GM10266 (cell line): ENCODE measurements around the gene SECTM1.
"Not testable (repeated sequence)": the region's sequence is repeated elsewhere in the genome, so short reads cannot be mapped to it uniquely, and the experiment has no call there.

ENCODE experiments used
- DNase-seq: peaks from one replicate; pipeline ENCODE4 v3.0.0; 2012; ENCODE audit errors: extremely low spot score
- TF ChIP-seq, protein P1 (sequence below): IDR thresholded peaks from 2 replicates; pipeline ENCODE4 v1.5.1; 2012; ENCODE audit warnings: mild to moderate bottlenecking, low read depth; ENCODE audit not compliant: control insufficient read depth, insufficient read depth; ENCODE audit errors: missing control alignments

SECTM1 gene

DNA sequence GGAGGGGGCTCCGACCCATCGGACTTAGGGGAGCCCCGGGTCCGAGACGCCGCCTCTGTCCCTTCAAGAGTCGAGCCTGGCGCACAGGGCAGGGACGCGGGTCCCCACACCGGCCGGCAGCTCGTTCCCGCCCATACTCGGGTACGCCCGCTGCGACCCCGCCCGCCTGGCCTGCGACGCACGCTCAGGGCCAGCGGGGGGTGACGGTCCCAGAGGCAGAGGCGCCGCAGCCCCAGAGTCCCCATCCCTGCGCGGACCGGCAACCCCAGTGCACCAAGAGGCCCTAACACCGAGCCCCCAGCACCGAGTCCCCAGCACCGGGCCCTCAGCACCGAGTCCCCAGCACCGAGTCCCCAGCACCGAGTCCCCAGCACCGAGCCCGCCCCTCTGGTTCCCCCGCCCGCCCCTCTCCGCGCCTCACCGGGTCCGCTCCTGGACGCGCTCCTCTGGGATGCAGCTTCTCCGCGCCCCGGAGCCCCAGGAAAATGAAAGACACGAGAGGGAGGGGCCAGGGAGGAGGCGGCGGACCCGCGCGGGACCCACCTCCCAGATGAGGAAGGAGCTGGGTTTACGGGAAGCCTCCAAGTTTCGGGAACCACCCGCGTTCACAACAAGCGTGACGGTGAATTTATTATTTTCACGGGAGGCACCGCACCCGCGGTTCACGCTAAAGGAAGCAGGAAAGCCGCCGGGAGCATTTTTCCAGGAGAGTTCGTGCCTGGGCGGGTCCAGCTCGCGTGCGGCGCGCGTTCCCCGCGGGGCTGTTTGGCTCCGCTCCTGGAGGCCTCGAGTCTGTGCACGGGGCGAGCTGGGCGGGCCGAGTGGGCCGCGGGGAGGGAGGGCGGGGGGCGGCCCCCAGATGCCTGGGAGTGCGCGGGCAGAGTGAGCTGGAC lies at the start of gene SECTM1:
SECTM1 (minus strand) TSS at position 488 of the 893 bp plus-strand sequence. CDS start 6,526 bp downstream, outside the sequence.
- TF ChIP-seq, protein P1, sequence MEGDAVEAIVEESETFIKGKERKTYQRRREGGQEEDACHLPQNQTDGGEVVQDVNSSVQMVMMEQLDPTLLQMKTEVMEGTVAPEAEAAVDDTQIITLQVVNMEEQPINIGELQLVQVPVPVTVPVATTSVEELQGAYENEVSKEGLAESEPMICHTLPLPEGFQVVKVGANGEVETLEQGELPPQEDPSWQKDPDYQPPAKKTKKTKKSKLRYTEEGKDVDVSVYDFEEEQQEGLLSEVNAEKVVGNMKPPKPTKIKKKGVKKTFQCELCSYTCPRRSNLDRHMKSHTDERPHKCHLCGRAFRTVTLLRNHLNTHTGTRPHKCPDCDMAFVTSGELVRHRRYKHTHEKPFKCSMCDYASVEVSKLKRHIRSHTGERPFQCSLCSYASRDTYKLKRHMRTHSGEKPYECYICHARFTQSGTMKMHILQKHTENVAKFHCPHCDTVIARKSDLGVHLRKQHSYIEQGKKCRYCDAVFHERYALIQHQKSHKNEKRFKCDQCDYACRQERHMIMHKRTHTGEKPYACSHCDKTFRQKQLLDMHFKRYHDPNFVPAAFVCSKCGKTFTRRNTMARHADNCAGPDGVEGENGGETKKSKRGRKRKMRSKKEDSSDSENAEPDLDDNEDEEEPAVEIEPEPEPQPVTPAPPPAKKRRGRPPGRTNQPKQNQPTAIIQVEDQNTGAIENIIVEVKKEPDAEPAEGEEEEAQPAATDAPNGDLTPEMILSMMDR = no peak
- DNase-seq = no peak

DNA sequence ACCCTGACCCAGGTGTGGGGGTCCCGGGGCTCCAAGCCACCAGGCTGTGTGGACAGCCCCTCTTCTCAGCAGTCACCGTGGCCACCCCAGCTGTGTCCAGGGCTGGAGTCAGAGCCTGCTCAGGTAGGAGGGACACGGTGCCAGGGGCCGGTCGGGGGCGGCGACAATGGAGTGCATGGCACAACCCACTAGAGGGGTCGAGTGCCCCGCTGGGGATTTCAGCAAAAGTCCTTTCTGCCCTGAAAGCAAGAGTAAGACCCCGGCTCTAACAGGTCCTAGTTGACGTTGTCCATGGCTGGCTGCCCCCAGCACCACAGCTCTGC lies 49.3 kb upstream of the SECTM1 start:
- TF ChIP-seq, protein P1 = no peak
- DNase-seq = no peak

DNA sequence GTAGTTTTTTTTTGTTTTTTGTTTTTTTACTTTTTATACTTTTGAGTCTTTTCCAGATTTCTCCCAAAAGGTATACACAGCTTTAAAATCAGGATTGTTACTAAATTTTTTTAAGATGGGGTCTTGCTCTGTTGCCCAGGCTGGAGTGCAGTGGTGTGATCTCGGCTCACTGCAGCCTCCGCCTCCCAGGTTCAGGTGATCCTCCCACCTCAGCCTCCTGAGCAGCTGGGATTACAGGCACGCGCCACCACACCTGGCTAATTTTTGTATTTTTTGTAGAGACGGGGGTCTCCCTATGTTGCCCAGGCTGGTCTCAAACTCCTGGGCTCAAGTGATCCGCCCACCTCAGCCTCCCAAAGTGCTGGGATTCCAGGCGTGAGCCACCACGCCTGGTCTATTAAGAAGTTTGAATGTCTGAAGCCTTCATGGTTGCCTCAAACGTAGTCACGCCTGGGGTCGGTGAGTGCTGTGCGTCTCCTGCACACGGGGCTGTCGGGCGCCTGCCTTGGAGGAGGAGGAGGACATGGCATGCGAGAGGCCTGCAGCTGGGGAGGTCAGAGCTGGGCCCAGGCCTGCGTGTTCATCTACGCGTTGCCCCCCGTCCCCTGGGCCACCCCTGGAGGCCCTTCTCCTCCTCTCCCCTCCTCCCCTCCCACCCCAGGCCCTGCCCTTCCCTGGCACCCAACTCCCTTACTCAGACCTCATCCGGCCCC lies 48.8 kb upstream of the SECTM1 start:
- DNase-seq = not testable (repeated sequence)

DNA sequence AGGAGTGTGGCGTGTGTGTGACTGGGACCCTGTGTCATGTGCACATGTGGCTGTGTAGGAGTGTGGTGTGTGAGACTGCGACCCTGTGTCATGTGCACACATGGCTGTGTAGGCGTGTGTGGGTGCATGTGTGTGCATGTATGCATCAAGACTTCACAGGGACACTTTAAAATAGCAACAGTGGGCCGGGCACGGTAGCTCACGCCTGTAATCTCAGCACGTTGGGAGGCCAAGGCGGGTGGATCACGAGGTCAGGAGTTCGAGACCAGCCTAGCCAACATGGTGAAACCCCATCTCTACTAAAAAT lies 48.1 kb upstream of the SECTM1 start:
- DNase-seq = not testable (repeated sequence)

DNA sequence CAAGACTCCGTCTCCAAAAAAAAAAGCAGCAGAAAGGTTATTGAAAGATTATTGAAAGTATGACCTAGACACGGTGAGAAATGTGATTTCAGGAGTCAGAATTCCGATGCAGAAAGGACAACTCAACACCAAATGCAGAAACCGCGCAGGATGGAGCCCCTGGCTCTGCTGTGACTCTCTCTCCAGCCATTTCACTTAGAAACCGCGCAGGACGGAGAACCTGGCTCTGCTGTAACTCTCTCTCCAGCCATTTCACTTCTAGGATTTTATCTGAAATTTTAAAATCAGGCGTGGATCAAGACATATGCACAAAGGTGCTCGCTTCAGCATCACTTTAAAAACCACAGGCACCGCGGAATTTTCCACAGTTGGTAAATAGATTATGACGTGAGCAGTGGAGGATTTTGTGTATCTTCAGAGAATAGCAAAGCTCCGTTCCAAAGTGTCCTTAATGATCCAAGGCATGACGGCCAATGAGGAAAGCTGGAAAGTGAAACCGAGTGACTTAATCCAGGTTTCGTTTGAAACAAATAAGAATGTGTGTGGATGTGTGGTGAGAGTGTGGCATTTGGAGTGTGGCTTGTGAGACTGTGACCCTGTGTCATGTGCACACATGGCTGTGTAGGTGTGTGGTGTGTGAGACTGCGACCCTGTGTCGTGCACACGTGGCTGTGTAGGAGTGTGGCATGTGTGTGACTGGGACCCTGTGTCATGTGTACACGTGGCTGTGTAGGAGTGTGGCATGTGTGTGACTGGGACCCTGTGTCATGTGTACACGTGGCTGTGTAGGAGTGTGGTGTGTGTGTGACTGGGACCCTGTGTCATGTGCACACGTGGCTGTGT lies 47.5 kb upstream of the SECTM1 start:
- TF ChIP-seq, protein P1 = no peak
- DNase-seq = no peak

DNA sequence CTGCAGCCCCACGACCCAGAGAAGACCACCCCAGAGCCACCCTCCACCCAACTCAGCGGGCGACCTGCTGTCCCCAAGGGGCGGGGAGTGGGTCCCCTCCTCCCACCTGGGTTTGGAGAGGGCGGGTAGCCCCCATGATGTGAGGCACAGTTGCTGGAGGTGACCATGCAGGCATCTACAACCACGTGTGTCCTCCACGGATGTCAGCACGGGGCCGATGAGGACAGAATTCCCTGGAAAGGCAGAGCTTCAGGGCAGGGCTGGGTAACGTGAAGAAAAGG lies 45.1 kb upstream of the SECTM1 start:
- no peak for DNase-seq
- TF ChIP-seq, protein P1 = no peak

DNA sequence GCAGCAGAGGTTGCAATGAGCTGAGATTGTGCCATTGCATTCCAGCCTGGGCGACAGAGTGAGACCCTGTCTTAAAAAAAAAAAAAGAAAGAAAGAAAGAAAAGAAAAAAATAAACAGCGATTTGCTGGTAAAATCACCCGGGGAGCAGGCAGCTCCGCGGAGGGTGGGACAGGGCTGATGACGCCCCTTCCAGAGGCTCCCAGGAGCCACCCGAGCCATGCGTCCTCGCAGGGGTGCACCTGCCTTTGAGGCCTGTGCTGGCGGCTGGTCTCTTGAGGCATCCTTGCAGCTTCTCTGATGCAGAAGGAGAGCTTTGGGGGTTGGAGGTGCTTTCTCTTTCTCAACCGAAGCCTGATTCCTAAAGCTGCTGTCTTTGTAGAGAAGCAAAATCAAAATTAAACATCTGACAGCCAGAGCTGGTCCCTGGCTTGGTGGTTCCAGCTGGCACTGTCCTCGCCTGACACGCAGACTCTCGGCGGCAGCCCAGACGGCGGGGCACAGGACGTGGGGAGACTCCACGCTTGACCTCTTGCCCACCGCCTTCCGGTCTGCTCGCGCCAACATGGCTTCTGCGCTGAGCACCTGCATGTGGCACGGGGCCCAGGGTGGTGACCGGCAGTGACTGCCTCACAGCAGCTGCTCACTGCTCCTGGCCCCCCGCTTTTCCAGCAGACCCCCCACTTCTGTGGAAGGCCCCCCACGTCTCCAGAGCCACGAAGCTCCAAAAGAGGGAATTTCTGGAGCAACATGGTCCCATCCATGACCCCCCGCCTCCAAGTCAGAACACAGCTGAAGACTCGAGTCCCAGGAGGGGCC lies 44.6 kb upstream of the SECTM1 start:
- DNase-seq = no peak
- TF ChIP-seq, protein P1 = no peak

DNA sequence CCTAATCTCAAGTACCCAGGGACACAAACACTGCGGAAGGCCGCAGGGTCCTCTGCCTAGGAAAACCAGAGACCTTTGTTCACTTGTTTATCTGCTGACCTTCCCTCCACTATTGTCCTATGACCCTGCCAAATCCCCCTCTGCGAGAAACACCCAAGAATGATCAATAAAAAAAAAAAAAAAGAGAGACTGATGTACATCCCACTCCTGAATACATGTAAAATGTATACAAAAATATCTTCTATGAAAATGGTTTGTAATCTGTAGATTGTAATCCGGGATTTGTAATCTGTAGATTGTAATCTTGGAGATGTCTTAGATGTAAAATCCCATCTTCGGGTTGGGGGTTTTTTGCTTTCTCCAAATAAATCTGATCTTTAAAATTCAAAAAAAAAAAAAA lies 43.7 kb upstream of the SECTM1 start:
- DNase-seq = not testable (repeated sequence)
